ENCODE results near the gene PPIP5K2. TPM values are rescaled to one million over a fixed set of nuclear protein-coding genes. Genes with fewer than 3 reads are reported as not detected.

The PPIP5K2 gene
- total and polyA plus RNA-seq, 2 donors (not counting 3 experiments of a cell fraction or from before 2014, with no cell fraction given), result 20.8 to 69.4 TPM

DNA sequence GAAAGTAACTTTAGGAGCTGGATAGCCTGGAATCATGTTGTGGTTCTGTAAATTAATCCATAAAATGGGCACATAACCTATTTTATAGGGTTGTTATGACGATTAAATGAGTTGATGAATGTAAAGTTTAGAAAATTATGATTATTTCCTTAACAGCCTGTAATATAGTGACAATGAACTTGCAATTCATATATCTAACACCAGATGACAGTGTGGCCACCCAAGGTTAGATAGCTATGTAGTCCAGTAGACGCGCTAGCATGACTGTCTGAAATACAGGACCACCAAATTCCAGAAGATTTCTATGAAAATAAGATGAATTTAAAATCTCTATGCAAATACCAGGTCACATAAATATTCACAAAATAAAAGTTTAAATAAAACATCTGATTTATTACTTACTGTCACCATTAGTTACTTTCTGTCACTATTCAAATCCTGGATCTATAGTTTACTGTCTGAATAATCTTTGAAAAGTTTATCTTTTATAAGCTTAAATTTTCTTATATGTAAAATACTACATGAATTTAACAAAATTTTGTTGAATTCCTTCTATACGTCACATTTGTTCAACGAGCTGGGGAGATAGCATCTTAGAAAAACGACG lies 112.4 kb downstream of the PPIP5K2 start:
- no peaks in the 10 kb centered on the region for H4K20me1 ChIP-seq (replicated peaks; ENCODE audit: control insufficient read depth, extremely low read depth, insufficient read depth, low read length)
- no peak overlapping the region for H3K4me2 ChIP-seq (ENCODE audit: insufficient read depth, low read length)
- peak; percentile 62 for DNase-seq (ENCODE audit: low read depth, low spot score)
- no TSS peak for BruUV-seq (replicated peaks)
- no peaks in the 10 kb centered on the region for H3K9me3 ChIP-seq (replicated peaks; ENCODE audit: control insufficient read depth, insufficient read depth, low read length)
- intact Hi-C loops (cut with micrococcal nuclease) (loop anchor here (1.0 to 2.0 kb wide), 3 partner anchors 26 to 946 kb away; partner anchors contain the start of gene MACIR), dilution Hi-C loops (cut with MboI; ENCODE audit: extremely low pct_ligation_motif_present, low sequenced_read_pairs) (no loop called here)
- no peaks in the 10 kb centered on the region for H3K79me2 ChIP-seq (ENCODE audit: control insufficient read depth, insufficient read depth, low read length)
- H3K4me1 ChIP-seq (ENCODE audit: control insufficient read depth, extremely low read depth, insufficient read depth, low read length), result no peaks in the 10 kb centered on the region
- H3K27me3 ChIP-seq (ENCODE audit: control insufficient read depth in 2 of 2, insufficient read depth in 2 of 2, low read length in 2 of 2), result no peaks in the 10 kb centered on the region
- CTCF ChIA-PET, result interaction anchor here (0.6 to 4.2 kb wide), 23 partner anchors 9 to 946 kb away, joined by 3 to 248 read pairs (median 4); partner anchors contain the start of gene MACIR
- TF ChIP-seq, protein P1, sequence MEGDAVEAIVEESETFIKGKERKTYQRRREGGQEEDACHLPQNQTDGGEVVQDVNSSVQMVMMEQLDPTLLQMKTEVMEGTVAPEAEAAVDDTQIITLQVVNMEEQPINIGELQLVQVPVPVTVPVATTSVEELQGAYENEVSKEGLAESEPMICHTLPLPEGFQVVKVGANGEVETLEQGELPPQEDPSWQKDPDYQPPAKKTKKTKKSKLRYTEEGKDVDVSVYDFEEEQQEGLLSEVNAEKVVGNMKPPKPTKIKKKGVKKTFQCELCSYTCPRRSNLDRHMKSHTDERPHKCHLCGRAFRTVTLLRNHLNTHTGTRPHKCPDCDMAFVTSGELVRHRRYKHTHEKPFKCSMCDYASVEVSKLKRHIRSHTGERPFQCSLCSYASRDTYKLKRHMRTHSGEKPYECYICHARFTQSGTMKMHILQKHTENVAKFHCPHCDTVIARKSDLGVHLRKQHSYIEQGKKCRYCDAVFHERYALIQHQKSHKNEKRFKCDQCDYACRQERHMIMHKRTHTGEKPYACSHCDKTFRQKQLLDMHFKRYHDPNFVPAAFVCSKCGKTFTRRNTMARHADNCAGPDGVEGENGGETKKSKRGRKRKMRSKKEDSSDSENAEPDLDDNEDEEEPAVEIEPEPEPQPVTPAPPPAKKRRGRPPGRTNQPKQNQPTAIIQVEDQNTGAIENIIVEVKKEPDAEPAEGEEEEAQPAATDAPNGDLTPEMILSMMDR (IDR thresholded peaks at IDR 0.05; ENCODE audit: extremely low read depth in 1 of 2, insufficient read depth in 1 of 2, low read depth in 1 of 2, low read length in 2 of 2), result peak; percentile 57 to 68
- no peak for TF ChIP-seq GATA2 (IDR thresholded peaks at IDR 0.05; ENCODE audit: insufficient read depth, insufficient read length, low read depth, low read length)
- TF ChIP-seq, protein P2, sequence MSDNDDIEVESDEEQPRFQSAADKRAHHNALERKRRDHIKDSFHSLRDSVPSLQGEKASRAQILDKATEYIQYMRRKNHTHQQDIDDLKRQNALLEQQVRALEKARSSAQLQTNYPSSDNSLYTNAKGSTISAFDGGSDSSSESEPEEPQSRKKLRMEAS (IDR thresholded peaks at IDR 0.05; ENCODE audit: insufficient read depth, insufficient read length), result no peak
- TF ChIP-seq POLR2AphosphoS5 (IDR thresholded peaks at IDR 0.05; ENCODE audit: insufficient read depth, low read depth, low read length), result no peak
- TF ChIP-seq FOS (IDR thresholded peaks at IDR 0.05; ENCODE audit: borderline replicate concordance, insufficient read depth, low read length), result no peak
- no peak for TF ChIP-seq EZH2 (IDR thresholded peaks at IDR 0.05; ENCODE audit: borderline replicate concordance, low read depth, low read length, severe bottlenecking)
- no peak for TF ChIP-seq POLR2A (IDR thresholded peaks at IDR 0.05; ENCODE audit: low read depth, low read length)
- no peak overlapping the region for H2AFZ ChIP-seq (ENCODE audit: low read depth, low read length)
- no peak overlapping the region for H3K27ac ChIP-seq (ENCODE audit: insufficient read depth, low read depth, low read length)
- H3K9me1 ChIP-seq (replicated peaks; ENCODE audit: control insufficient read depth, extremely low read depth, insufficient read depth, low read length), result no peaks in the 10 kb centered on the region
- H3K9ac ChIP-seq (replicated peaks; ENCODE audit: extremely low read depth, insufficient read depth, low read length), result no peak overlapping the region
- POLR2A ChIA-PET, result no interaction called here
- no peak overlapping the region for H3K4me3 ChIP-seq (replicated peaks in 1 of 3; ENCODE audit: insufficient read depth in 1 of 3, low read depth in 1 of 3, low read length in 3 of 3)
- no peaks in the 10 kb centered on the region for H3K36me3 ChIP-seq (ENCODE audit: control insufficient read depth in 2 of 2, extremely low read depth in 1 of 2, insufficient read depth in 2 of 2, low read length in 2 of 2)
- peak; percentile 47 for FAIRE-seq
